IMR-90 (cell line): ENCODE measurements around the gene EIF4E1B. TPM values are rescaled to one million over a fixed set of nuclear protein-coding genes. Genes with fewer than 3 reads are reported as not detected.

Experiments
- ATAC-seq: fragments of 200-7000 bp; cut with Tn5 transposase; 2 replicates; pipeline ENCODE4 v1.9.1; 2020; ENCODE audit warnings: low read depth, mild to moderate bottlenecking, moderate library complexity
- BruUV-seq: library from RNA; stranded (reverse); fragments of 400-500 nt; replicated peaks from 2 replicates; lab custom pipeline; 2021; lab: Mats Ljungman, UMichigan
- CTCF ChIA-PET: fragments of 300-600 bp; formaldehyde crosslinking; extraction: SDS; loops from one replicate; lab custom pipeline; 2021; ENCODE audit warnings: antibody characterized with exemption; lab: Yijun Ruan, JAX
- POLR2A ChIA-PET: fragments of 300-600 bp; sonication (Branson Sonifier 250); formaldehyde crosslinking; loops from one replicate; lab custom pipeline; 2022; ENCODE audit warnings: antibody characterized with exemption; ENCODE audit not compliant: unreplicated experiment; lab: Charles Lee
- DNase-seq: peaks from one replicate; pipeline ENCODE4 v3.0.0; 2013
- H2AFZ ChIP-seq: replicated peaks from 2 replicates; pipeline ENCODE3; 2013; ENCODE audit warnings: low read length, mild to moderate bottlenecking; ENCODE audit not compliant: poor library complexity
- H2AK5ac ChIP-seq: 2 replicates; pipeline ENCODE4 v1.6.1; 2013; ENCODE audit warnings: low read depth, low read length, inconsistent platforms
- H2AK9ac ChIP-seq: replicated peaks from 2 replicates; pipeline ENCODE3; 2013; ENCODE audit warnings: mild to moderate bottlenecking, low read depth, low read length, moderate library complexity; ENCODE audit not compliant: poor library complexity
- H2BK120ac ChIP-seq: 2 replicates; pipeline ENCODE4 v1.6.1; 2013; ENCODE audit warnings: low read depth, low read length, inconsistent platforms
- H2BK15ac ChIP-seq: 3 replicates; pipeline ENCODE4 v1.6.1; 2013; ENCODE audit warnings: low read depth, low read length, inconsistent platforms
- H2BK20ac ChIP-seq: 2 replicates; pipeline ENCODE4 v1.6.1; 2013; ENCODE audit warnings: low read depth, mild to moderate bottlenecking, inconsistent platforms, low read length, moderate library complexity
- H2BK5ac ChIP-seq: 2 replicates; pipeline ENCODE4 v1.6.1; 2013; ENCODE audit warnings: mild to moderate bottlenecking, low read depth, low read length, inconsistent platforms; ENCODE audit not compliant: poor library complexity, severe bottlenecking
- H3K14ac ChIP-seq: replicated peaks from 2 replicates; pipeline ENCODE4 v1.6.1; 2013; ENCODE audit warnings: low read depth, low read length, inconsistent platforms
- H3K18ac ChIP-seq: 2 replicates; pipeline ENCODE4 v1.6.1; 2013; ENCODE audit warnings: low read depth, low read length, control low read depth
- H3K23ac ChIP-seq: 2 replicates; pipeline ENCODE4 v1.6.1; 2013; ENCODE audit warnings: low read depth, low read length, inconsistent platforms
- H3K27ac ChIP-seq: 2 replicates; pipeline ENCODE4 v1.5.1; 2013; ENCODE audit warnings: mild to moderate bottlenecking, control low read depth, low read length; ENCODE audit not compliant: insufficient read depth
- H3K27me3 ChIP-seq: 2 replicates; pipeline ENCODE4 v1.6.1; 2013; ENCODE audit warnings: low read length; ENCODE audit not compliant: control insufficient read depth, insufficient read depth
- H3K36me3 ChIP-seq: 2 replicates; pipeline ENCODE4 v1.6.1; 2013; ENCODE audit warnings: low read length, mixed read lengths; ENCODE audit not compliant: control insufficient read depth, insufficient read depth
- H3K4ac ChIP-seq: 2 replicates; pipeline ENCODE4 v1.6.1; 2013; ENCODE audit warnings: low read depth, low read length, inconsistent platforms
- H3K4me1 ChIP-seq: 2 replicates; pipeline ENCODE4 v1.6.1; 2013; ENCODE audit warnings: low read length, mixed read lengths; ENCODE audit not compliant: control insufficient read depth, insufficient read depth
- H3K4me2 ChIP-seq: 2 replicates; pipeline ENCODE4 v1.6.1; 2013; ENCODE audit warnings: low read depth, mild to moderate bottlenecking, control low read depth, low read length, moderate library complexity
- H3K4me3 ChIP-seq: 2 replicates; pipeline ENCODE4 v1.5.1; 2013; ENCODE audit warnings: low read depth, mild to moderate bottlenecking, control low read depth, low read length, moderate library complexity; ENCODE audit not compliant: insufficient read depth
- H3K56ac ChIP-seq: 2 replicates; pipeline ENCODE4 v1.6.1; 2013; ENCODE audit warnings: low read length, inconsistent platforms; ENCODE audit not compliant: insufficient read depth; ENCODE audit errors: extremely low read depth
- H3K79me1 ChIP-seq, 2 experiments: 2 replicates each; pipeline ENCODE4 v1.6.1; 2013; ENCODE audit warnings: low read length in 2 of 2, inconsistent platforms in 1 of 2, low read depth in 1 of 2
- H3K9ac ChIP-seq: 2 replicates; pipeline ENCODE4 v1.6.1; 2013; ENCODE audit warnings: low read depth, low read length, control low read depth
- H3K9me1 ChIP-seq: 2 replicates; pipeline ENCODE4 v1.6.1; 2013; ENCODE audit warnings: low read length, inconsistent platforms; ENCODE audit not compliant: insufficient read depth
- H3K9me3 ChIP-seq: 2 replicates; pipeline ENCODE4 v1.6.1; 2013; ENCODE audit warnings: low read length; ENCODE audit not compliant: control insufficient read depth, insufficient read depth
- H4K20me1 ChIP-seq: 2 replicates; pipeline ENCODE4 v1.6.1; 2013; ENCODE audit warnings: low read length, inconsistent platforms; ENCODE audit not compliant: insufficient read depth
- H4K5ac ChIP-seq: 2 replicates; pipeline ENCODE4 v1.6.1; 2013; ENCODE audit warnings: mild to moderate bottlenecking, low read depth, low read length, control low read depth
- H4K8ac ChIP-seq, 2 experiments: 2 replicates each; pipeline ENCODE4 v1.6.1; 2013; ENCODE audit warnings: low read depth in 2 of 2, low read length in 2 of 2, control low read depth in 1 of 2, inconsistent platforms in 1 of 2
- H4K91ac ChIP-seq: 2 replicates; pipeline ENCODE4 v1.6.1; 2013; ENCODE audit warnings: low read depth, low read length, inconsistent platforms; ENCODE audit not compliant: insufficient read depth
- MXI1 ChIP-seq: IDR thresholded peaks from 2 replicates; pipeline ENCODE4 v1.6.1; 2012; ENCODE audit warnings: low read depth, mild to moderate bottlenecking, low read length, moderate library complexity, borderline replicate concordance
- WGBS, 2 experiments: methylation state at CpG; one replicate each; pipeline versions ENCODE4 v1.1.5 to v1.1.7; 2013; ENCODE audit warnings: missing lambda C conversion rate in 2 of 2; ENCODE audit not compliant: insufficient read length in 1 of 2; ENCODE audit errors: extremely low coverage in 2 of 2; 5-methylcytosine and 5-hydroxymethylcytosine counted together
- dilution Hi-C: fragments of 300-500 bp; cut with HindIII; formaldehyde crosslinking; loops from one replicate; pipeline ENCODE4 v1.14.3; 2018; ENCODE audit warnings: low sequenced_read_pairs; ENCODE audit not compliant: unreplicated experiment
- in situ Hi-C: fragments of 300-500 bp; cut with MboI; formaldehyde crosslinking; loops from 3 replicates; pipeline ENCODE4 v1.14.3; 2019; ENCODE audit warnings: low sequenced_read_pairs, inconsistent platforms, mixed read lengths
- intact Hi-C: fragments of 100-400 bp; cut with micrococcal nuclease; formaldehyde crosslinking; loops from 2 replicates; pipeline ENCODE4 v1.10.0; 2022
- polyA plus RNA-seq, 3 experiments: library from polyadenylated mRNA; depleted of rRNA; stranded (reverse); fragments of >200 nt; gene quantifications; 2 replicates each; pipeline ENCODE4 v1.2.3, GENCODE V29; 2012; ENCODE audit warnings: low replicate concordance in 1 of 3
- total RNA-seq: library from RNA; depleted of rRNA; stranded (reverse); fragments of >200 nt; gene quantifications from 2 replicates; pipeline ENCODE4 v1.2.3, GENCODE V29; 2012

Gene EIF4E1B
- total and polyA plus RNA-seq, 2 of the 4 experiments (the other 2 are of a cell fraction), result not detected

GRCh38 chr5:176661676-176662075, 31.2 kb downstream of the EIF4E1B start:
- peaks cover 3% of the 10 kb centered on the region; the same call in 1 of the 2 replicates for H3K9me1 ChIP-seq
- no peak overlapping the region for H2BK120ac ChIP-seq
- intact Hi-C loops (loop anchor here (2.0 to 10.0 kb wide), 2 partner anchors 153 to 297 kb away; partner anchors contain the start of gene UNC5A), dilution Hi-C loops (no loop called here), in situ Hi-C loops (no loop called here)
- POLR2A ChIA-PET, result no interaction called here
- H2BK5ac ChIP-seq, result no peak overlapping the region
- TF ChIP-seq MXI1, result no peak
- no peak overlapping the region for H3K14ac ChIP-seq
- H4K91ac ChIP-seq, result no peak overlapping the region
- no peak overlapping the region for H3K4ac ChIP-seq
- WGBS, 2 experiments, result 61% methylated on average over 4 of the region's 10 CpGs; no CpG with 5 or more reads in 1 of the 2 experiments
- H3K56ac ChIP-seq, result no peak overlapping the region
- no peak overlapping the region for H2BK15ac ChIP-seq
- BruUV-seq, result no TSS peak
- H3K18ac ChIP-seq, result no peak overlapping the region
- H3K27me3 ChIP-seq, result peaks cover 20% of the 10 kb centered on the region
- DNase-seq (no peak), ATAC-seq (no peak)
- no peak overlapping the region for H3K4me3 ChIP-seq
- H3K23ac ChIP-seq, result no peak overlapping the region
- H3K9me3 ChIP-seq, result no peaks in the 10 kb centered on the region
- H3K79me1 ChIP-seq, result no peaks in the 10 kb centered on the region
- H4K5ac ChIP-seq, result no peak overlapping the region
- no peak overlapping the region for H2BK20ac ChIP-seq
- H4K8ac ChIP-seq, result no peak overlapping the region
- no peak overlapping the region for H3K9ac ChIP-seq
- no peak overlapping the region for H3K4me2 ChIP-seq
- no peak overlapping the region for H2AFZ ChIP-seq
- H3K36me3 ChIP-seq, result no peaks in the 10 kb centered on the region; the same call in 1 of the 2 replicates
- H2AK9ac ChIP-seq, result no peak overlapping the region
- H4K20me1 ChIP-seq, result peaks cover 7% of the 10 kb centered on the region
- no peak overlapping the region for H2AK5ac ChIP-seq
- H3K4me1 ChIP-seq, result no peaks in the 10 kb centered on the region
- CTCF ChIA-PET, result interaction anchor here (1.2 to 1.3 kb wide), 2 partner anchors 31 to 411 kb away, joined by 4 to 5 read pairs; partner anchors contain the start of genes EIF4E1B and SNCB
- no peak overlapping the region for H3K27ac ChIP-seq
